Stimulated activated CD8-positive, alpha-beta memory T cell treated with anti-CD3 and anti-CD28 coated beads, Interleukin-4, amount 100 ng/mL, for 4 hours (primary cell): ENCODE measurements around the gene KEL.

ENCODE experiments used
- DNase-seq, 2 donors: peaks; one replicate each; pipeline ENCODE4 v3.0.0-alpha.2; 2020; ENCODE audit warnings: low read depth in 2 of 2, low spot score in 1 of 2

KEL gene

DNA sequence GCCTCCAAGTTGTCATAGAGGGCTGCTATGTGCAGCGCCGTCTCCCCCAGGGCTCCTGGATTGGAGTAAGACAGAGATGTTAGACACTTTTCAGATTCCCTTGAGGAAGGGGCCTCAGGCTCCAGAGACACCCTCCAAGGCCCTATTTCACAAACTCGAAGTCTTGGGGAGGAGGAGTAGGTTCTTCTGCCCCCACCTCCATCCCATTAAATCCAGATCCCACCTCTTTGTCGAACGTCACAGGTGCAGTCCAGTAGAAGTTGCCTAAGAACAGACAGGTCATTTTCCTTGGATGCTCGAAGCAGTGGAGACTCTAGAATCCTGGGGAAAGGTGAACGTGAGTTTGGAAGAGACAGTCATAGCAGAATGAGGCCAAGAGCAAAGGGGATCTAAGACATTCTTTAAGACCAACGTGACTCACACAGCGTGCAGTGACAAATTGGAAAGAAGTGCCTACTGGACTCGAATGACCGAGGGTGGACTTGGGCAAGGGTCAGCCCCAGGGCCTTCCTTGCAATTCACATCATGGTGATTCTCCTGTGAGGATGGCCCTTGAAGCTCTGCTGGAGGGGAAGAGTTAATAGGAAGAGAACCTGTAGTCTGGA is 31.9 kb downstream of the KEL start:
- DNase-seq, result no peak

DNA sequence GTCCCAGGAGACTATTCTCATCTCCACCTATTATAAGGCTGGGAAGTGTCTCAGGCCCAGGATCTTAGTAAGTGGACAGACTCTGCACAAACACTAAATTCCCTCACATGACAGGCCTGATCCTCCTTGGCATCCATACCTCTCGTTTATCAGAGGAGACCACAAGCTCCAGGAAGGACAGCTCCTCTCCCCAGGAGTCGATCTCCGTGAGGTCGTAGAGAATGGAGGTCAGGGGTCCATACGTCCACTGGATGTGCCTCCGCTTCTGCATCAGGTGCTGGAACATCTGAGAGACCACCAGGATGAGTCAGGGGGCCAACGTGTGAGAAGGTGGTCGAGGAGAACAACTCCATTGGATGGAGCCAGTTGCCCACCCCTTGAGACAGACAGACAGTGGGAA is 34.2 kb downstream of the KEL start:
- no peak for DNase-seq

DNA sequence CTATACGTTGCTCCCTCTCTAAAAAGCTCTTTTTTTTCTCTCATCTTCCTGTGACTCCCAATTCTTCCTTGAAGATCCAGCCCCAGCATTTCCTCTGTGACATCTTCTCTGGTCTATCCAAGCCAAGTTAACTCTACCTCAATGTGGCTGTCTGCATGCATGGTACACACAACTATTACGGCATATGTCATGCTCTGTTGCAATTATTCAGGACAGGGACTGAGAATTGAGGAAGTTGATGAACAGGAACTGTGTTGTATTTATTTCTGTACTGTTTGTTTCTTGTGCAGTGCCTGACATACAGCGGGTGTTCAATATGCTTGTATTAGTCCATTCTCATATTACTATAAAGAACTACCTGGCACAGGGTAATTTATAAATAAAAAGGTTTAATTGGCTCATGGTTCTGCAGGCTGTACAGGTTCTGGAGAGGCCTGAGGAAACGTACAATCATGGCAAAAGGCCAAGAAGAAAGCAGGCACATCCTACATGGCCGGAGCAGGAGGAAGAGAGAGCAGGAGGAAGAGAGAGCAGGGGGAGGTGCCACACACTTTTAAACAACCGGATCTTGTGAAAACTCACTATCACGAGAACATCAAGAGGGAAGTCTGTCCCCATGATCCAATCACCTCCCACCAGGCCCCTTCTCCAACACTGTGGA is 34.9 kb downstream of the KEL start:
- DNase-seq, result no peak

DNA sequence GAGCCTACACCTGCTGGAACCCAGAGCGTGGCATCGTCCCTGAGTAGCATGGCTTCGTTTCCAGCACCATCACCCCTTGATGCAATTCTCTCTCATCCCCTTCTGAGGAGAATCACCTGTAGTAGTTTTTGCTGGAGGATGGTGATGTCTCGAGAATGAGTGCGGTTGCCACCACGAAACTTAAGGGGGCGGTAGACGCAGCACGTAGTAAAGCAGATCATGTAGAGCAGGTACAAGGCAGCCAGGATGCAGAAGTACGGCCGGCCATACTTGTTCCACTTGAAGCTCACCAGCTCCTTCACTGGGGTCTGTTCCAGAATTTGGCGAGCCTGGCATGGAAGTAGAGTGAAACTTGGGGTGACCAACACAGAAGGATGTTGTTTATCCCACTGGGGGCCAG is 36.8 kb downstream of the KEL start:
- no peak for DNase-seq

DNA sequence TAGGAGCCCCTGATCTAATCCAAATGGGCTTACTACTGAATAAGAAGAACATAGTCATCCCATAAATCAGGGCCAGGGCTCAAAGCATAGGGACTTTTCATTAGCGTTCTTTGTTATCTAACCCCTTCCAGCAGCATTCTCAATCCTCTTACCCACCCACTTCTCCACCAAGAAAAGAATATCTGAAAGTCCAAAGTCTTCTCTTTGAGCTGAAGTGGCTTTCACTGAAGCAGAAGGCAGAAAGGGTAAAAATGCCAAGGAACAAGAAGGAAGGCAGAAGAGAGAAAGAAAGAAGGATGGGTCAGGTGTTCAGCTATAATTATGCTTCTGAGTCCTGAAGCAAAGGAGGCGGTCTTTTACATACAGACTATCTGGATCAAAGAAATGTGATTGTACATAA is 38.8 kb downstream of the KEL start:
- no peak for DNase-seq

DNA sequence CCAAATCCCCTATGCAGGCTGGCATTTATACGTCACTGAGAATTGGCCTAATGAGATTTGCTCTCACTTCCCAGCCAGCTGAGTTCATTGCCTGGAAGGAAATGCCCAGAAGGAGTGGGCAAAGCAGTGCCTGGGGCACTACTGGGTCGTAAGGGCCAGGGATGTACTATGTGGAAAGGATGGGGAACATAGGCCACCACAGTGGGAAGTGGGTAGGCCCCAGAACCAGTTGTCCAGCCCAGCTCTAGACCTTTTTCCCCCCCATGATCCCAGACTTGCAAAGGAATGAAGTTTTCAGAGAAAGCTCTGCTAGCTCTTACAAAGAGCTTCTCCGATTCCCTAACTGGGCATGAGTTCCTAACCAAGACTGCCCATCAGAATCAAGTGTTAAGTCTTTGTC is 42.5 kb downstream of the KEL start:
- no peak for DNase-seq

DNA sequence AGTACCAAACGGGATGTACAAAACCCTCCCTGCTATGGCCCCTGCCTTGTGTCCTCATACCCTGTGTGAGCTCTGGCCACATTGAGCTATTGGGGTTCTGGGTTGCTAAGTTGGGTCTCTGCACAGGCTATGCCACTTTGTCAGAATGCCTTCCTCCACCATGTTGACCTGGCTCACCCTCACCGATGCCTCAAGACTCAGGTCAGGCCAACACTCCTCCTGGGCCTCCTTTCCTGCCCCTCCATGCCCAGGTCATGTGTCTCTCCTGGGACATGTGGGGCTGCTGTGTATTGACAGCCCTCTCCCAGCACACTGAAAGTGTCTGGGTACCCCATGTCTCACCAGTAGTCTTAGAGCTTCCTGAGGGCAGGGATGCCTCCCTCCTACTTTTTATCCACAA is 43.3 kb downstream of the KEL start:
- DNase-seq, result no peak

DNA sequence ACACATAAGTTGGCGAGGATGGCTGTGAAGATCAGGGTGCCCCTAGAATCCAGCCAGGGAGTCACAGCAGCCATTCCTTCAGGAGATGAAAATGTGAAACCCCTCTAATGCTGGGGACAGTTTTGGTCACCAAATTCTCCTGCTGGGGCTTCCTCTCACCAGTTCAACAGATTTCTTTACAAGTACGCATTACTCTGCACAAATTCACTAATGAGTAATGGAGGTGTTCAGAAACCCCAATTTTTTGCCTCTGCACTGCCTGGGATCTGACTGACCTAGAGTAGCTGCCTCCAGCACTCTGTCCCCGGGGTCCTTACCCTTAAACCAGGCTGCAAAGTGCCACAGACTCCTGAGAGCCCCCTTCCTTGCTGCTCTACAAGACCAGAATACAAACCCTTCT is 44.7 kb downstream of the KEL start:
- no peak for DNase-seq

DNA sequence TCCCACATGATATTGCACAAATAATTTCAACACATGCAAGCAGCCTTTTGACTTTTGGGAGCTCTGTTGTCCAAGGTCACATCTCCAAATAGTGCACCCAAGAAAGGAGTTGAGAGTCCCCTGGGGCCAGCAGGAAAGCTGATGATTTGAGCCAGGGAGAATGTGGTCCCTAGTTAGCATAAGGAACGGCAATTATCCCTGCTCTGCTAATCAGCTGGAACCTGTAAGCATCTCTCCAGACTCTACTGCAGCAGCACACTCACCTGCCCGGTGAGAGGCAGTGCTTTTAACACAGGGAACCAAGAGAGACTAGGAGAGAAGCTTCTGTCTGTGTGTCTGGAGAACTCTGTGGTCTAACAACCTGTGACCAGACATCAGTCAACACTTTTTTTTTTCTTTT is 45.7 kb downstream of the KEL start:
- DNase-seq, result no peak

DNA sequence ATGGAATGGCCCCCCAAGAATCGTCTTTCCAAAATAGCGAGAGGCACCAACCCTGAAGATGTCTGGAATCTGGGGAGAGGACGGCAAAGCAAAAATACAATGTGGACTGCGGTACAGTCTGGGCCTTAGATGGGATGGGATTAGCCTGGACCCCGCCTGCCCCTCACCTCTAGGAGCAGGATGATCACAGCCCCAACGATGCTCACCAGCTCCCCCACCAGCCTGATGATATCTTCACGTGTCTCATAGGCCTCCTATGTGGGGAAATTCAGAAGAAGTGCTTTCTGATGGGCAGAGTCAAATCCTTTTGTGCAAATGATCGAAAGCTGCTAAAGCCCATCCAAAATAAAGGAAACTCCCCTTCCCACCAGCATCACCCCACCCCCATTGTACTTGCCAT is 46.8 kb downstream of the KEL start:
- no peak for DNase-seq

DNA sequence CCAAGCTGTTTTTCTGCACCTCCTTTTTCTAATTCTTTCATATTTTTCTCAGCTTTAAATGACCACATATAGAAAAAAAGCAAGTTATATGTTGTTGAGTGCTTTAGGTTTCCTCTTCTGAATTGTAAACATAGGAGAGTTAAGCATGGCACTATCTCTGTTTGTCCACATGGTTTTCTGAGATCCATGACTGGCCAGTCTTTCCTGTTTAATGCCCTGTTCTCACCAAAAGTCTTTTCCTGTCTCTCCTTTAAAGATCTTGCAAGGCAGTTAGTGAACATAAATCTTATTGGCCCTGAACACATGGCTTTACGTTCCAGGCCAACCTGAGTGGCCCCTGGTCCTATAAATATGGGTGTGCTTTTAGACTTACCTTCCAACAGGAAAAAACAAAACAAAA is 48.0 kb downstream of the KEL start:
- DNase-seq, result no peak

DNA sequence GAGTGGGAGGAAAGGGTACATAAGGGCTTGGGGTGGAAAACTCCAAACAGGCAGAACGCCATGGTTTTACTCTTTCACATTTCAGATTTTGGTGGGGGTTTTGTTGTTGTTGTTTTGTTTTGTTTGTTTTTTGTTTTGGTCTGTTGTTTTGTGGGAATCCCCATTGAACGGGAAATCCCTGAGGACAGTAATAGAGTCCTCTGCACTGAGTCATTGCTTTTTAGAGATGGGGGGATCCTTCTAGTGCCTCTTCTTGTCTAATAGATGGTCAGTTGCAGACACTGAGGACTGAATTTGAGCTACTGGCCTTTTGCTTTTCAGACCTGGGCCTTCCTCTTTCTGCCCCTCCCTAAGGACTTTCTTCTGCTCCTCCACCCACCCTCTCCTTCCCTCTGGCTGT is 48.6 kb downstream of the KEL start:
- DNase-seq, result no peak

DNA sequence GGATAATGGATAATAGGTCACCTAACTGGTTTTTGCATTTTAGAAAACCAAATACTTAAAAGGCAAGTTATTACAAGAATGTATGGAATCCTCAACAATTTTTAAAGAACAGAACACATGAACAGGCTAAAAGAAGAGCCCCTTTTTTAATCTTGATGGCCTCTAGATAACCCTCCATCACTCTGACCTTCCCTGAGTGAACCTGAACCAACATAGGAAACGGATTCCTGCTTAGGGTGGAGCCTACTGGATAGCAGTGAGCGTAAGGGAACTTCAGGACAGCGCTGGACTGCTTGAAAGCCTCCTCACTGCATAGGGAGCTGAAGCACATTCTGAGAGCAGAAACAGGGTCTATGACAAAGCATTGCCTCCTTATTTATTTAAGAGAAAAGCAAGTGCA is 49.1 kb downstream of the KEL start:
- DNase-seq, result no peak

DNA sequence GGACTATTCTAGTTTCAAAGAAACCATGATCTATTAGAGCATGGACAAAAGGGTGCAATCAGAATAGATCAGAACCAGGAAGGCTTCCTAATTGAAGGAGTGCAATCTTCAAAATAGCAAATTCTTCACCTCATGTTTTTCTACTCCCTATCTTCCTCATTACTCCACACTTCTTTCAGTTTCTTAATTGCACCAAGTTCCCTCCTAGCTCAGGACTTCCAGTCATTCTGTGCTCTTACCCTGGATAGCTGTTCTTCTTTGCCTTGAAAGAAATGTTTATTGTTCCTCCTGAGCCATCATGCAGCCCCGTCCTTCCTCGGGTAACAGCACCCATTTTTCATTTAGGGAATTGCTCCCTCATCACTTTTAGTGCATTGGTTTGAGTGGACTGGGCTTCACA is 51.7 kb downstream of the KEL start:
- no peak for DNase-seq

DNA sequence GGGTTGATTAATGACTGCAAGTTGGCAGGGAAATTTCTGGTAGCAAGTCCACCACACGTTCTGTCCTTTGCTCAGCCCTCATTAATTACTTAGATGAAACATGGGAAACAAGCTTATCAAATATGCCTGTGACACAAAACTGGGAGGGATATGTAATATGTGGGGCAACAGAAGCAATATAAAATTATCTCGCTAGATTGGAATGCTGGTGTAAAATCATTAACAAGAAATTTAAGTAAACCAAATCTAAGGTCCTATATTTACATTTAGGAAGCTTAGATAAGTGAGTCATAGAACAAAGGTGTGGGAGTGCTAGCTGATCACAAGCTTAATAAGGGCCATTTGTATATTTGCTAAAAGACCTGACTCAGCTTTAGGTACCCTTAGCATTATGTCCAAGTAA is 52.1 kb downstream of the KEL start:
- no peak for DNase-seq

DNA sequence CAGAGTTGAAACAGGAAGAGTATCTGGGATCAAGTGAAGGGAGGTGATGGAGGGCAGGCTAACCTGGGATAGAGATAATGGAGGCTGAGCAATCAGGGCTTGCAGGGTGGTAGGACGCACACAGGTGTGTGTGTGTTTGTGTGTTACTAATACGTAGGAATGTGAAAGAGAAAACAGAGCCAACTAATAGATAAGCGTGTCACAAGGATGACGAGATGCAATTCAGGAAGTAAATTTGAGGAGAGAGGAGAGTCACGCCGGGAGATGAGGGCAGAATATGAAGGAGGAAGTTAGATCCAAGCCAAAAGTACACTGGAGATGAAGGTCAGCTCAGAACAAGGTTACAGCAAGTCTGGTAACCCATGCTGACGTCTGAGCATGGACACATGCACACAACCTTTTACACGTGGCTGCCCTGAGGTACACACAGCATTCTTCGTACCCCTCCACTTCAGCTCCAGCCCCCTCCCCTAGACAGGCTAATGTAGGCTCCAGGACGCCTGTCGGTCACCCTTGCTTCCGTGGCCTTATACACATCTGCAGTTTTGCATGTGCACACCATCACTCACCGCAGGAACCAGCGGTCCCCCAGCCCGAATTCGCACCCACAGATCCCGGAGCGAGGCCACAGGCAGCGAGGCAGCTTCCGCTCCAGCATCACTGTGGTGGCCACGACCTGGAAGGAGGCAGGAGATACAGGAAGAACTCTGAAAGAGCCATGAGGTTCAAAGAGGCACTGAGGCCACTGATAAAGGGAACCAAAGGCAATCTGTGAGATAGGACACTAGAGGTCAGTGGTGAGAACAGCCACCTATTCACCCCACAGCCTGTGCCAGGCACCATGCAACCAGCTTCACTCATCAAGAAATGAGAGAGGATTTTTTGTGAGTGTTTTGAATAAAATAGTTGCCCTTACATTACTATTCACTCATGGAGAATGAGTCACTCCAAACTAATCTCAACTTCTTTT is 53.0 kb downstream of the KEL start:
- no peak for DNase-seq

DNA sequence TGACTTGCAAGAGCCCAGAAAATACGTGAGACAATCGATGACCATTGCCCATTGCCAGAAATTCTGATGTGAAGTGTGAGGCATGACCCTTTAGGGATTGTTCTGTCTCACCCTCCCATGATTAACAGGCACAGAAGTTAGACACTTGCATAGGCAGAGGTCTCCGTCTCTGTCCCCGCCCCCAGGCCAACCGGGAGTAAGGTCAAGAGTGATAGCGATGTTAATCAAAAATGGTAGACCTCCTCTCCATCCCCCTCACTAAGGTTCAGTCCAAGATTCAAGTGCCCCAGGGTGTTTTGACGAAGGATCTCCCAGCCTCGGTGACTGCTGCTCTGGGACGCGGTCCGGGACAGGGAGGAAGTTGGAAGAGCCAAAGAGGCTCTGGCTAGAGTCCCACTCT is 53.9 kb downstream of the KEL start:
- no peak for DNase-seq

DNA sequence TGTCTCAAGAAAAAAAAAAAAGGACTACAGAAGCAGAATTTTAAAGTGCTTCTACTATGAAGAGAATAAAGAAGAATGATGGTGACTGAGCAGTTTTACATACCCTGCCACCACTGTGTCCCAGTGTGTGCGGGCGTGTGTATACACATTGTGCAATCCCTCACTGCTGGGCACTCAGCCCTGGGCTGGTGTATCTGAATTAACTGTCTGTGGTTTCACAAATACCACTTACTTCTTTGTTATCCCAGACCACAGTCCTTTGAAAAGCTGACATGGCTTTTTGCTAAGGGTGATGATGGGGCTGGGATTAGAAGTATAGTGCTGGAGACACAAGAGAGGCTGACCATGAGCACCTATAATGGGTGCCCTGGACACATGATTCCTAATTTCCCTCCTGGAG is 55.5 kb downstream of the KEL start:
- no peak for DNase-seq

DNA sequence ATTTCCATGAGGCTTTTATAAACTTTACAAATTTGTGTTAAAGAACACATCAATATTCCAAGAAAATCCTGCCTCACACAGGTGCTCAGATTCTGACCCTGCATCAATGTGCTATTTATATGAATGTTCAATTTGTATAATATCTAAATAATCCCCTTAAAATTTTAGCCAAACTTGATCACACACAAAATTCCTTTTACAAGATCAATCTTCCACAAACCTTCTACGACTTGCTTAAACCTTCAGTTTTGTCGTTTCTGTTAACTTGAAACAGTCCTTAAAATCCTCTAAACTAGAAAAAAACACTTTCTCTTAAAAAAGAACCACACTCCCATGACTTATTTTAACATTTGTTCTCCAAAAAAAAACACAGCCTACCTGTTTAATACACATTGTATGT is 56.4 kb downstream of the KEL start:
- no peak for DNase-seq

DNA sequence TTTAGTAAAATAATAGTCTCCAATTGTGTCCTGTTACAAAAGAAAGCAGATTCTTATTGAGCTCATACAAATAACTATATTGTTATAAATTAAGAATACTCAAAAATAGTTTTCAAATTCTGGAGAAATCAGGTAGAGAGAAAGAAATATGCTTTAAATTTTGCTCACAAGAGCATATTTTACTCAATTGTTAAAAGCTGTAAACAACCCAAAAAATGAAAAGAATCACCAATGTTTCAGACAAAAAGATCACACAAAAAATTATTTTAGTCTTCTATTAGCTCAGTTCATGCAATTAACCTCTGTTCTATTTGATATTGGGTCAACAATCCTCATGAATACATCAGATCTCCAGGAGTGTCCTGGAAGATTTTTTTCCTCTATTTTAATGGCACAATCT is 58.0 kb downstream of the KEL start:
- no peak for DNase-seq

DNA sequence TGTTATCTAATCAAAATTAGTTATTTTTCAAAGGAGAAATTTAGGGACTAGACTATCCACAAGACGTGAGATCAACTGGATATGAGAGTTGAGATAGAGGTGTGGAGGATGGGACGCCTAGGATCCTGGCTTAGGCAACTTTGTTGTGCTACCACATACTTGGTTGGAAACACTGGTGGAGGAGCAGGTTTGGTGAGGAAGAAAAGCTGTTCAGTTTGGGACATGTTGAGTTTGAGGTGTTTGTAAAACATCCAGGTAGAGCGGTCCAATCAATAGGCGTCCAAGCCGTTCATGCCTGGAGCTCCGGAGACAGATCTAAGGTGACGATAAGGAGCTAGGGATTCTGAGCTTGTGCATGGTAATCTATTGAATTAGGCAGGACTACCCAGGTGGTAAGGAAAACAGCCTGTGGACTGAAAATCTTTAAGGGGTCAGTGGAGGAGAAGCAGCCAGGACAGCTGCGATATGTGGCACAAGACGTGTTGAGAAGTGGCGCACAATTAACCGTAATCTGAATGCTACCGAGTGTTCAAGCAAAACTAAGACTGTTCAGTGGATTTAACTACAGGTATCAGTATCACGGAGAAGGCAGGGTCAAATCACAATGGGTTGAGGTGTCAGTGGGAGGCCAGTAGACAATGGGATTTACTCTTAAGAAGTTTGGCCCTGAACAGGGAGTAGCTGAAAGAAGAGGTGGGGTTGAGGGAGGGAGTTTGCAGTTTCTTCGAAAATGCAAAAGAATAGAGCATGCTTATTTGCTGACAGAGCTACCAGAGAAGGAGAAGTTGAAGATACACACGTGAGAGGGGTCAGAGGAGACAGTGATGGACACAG is 60.5 kb downstream of the KEL start:
- DNase-seq, result no peak
